HEK293 (cell line): ENCODE data around the gene DCDC1.

Source experiments
- CTCF ChIA-PET: fragments of 350-600 bp; formaldehyde crosslinking; extraction: SDS; loops from one replicate; lab custom pipeline; 2021; ENCODE audit warnings: antibody characterized with exemption; lab: Yijun Ruan, JAX
- POLR2A ChIA-PET: fragments of 300-600 bp; formaldehyde crosslinking; extraction: SDS; loops from one replicate; lab custom pipeline; 2020; ENCODE audit warnings: antibody characterized with exemption, inconsistent platforms; lab: Yijun Ruan, JAX
- H3K27ac ChIP-seq: fragments of 200-500 bp; sonication (Bioruptor generic); 2 replicates; pipeline ENCODE4 v1.5.1; 2014; ENCODE audit warnings: low read depth, low read length, control low read depth, inconsistent platforms; ENCODE audit errors: extremely low read depth
- H3K36me3 ChIP-seq, 2 experiments: fragments of 200-500 bp in 1 of 2; sonication (Bioruptor generic) in 1 of 2; 1 replicate in 1 of 2; 2 replicates in 1 of 2; pipeline ENCODE4 v1.5.1; 2014 to 2017; ENCODE audit warnings: inconsistent platforms in 2 of 2, low read length in 2 of 2; ENCODE audit not compliant: control insufficient read depth in 2 of 2, insufficient read depth in 1 of 2
- H3K4me1 ChIP-seq: fragments of 200-500 bp; sonication (Bioruptor generic); 2 replicates; pipeline ENCODE4 v1.5.1; 2014; ENCODE audit warnings: mild to moderate bottlenecking, low read length, inconsistent platforms; ENCODE audit not compliant: control insufficient read depth, insufficient read depth
- H3K4me3 ChIP-seq: 2 replicates; pipeline ENCODE4 v1.5.1; 2011; ENCODE audit warnings: low read depth, mild to moderate bottlenecking, control low read depth, low read length, moderate library complexity
- H3K9me3 ChIP-seq: fragments of 200-500 bp; sonication (Bioruptor generic); 2 replicates; pipeline ENCODE4 v1.5.1; 2014; ENCODE audit warnings: low read depth, low read length, inconsistent platforms; ENCODE audit not compliant: control insufficient read depth, insufficient read depth
- GLIS2 ChIP-seq: fragments of 450-650 bp; formaldehyde crosslinking; IDR thresholded peaks from 2 replicates; pipeline ENCODE4 v1.5.1; 2016; ENCODE audit warnings: missing biosample characterization, missing genetic modification characterization
- HOXD13 ChIP-seq: sonication (generic); formaldehyde crosslinking; IDR thresholded peaks from 2 replicates; pipeline ENCODE4 v1.8.0; 2022; ENCODE audit warnings: missing genetic modification reagents, borderline replicate concordance
- KLF8 ChIP-seq: fragments of 450-650 bp; formaldehyde crosslinking; IDR thresholded peaks from 2 replicates; pipeline ENCODE4 v1.5.1; 2016; ENCODE audit warnings: missing biosample characterization, missing genetic modification characterization
- REPIN1 ChIP-seq: fragments of 450-650 bp; formaldehyde crosslinking; IDR thresholded peaks from 2 replicates; pipeline ENCODE4 v1.5.1; 2017; ENCODE audit warnings: missing biosample characterization, missing genetic modification characterization, low read depth
- SALL2 ChIP-seq: fragments of 450-650 bp; formaldehyde crosslinking; IDR thresholded peaks from 2 replicates; pipeline ENCODE4 v1.5.0; 2017; ENCODE audit warnings: missing biosample characterization, mild to moderate bottlenecking, missing genetic modification characterization, borderline replicate concordance
- SCRT1 ChIP-seq: fragments of 450-650 bp; formaldehyde crosslinking; IDR thresholded peaks from 2 replicates; pipeline ENCODE4 v1.5.1; 2016; ENCODE audit warnings: missing biosample characterization, missing genetic modification characterization, borderline replicate concordance
- ZBTB20 ChIP-seq: fragments of 450-650 bp; formaldehyde crosslinking; IDR thresholded peaks from 2 replicates; pipeline ENCODE4 v1.5.1; 2016; ENCODE audit warnings: missing biosample characterization, missing genetic modification characterization
- ZEB2 ChIP-seq: fragments of 450-650 bp; formaldehyde crosslinking; IDR thresholded peaks from 2 replicates; pipeline ENCODE4 v1.5.1; 2016; ENCODE audit warnings: missing biosample characterization, missing genetic modification characterization
- ZNF121 ChIP-seq: fragments of 450-650 bp; formaldehyde crosslinking; IDR thresholded peaks from 2 replicates; pipeline ENCODE4 v1.5.1; 2016; ENCODE audit warnings: missing biosample characterization, missing genetic modification characterization
- ZNF16 ChIP-seq: fragments of 450-650 bp; formaldehyde crosslinking; IDR thresholded peaks from 2 replicates; pipeline ENCODE4 v1.5.1; 2016; ENCODE audit warnings: low read depth, missing biosample characterization, missing genetic modification characterization
- ZNF266 ChIP-seq: fragments of 450-650 bp; formaldehyde crosslinking; IDR thresholded peaks from 2 replicates; pipeline ENCODE4 v1.5.1; 2016; ENCODE audit warnings: missing biosample characterization, missing genetic modification characterization, low read depth
- ZNF335 ChIP-seq: fragments of 450-650 bp; formaldehyde crosslinking; conservative IDR thresholded peaks from 2 replicates; pipeline ENCODE4 v1.5.1; 2016; ENCODE audit warnings: missing biosample characterization, missing genetic modification characterization
- ZNF416 ChIP-seq: fragments of 450-650 bp; formaldehyde crosslinking; IDR thresholded peaks from 2 replicates; pipeline ENCODE4 v1.5.1; 2016; ENCODE audit warnings: missing biosample characterization, missing genetic modification characterization
- ZNF530 ChIP-seq: fragments of 450-650 bp; formaldehyde crosslinking; IDR thresholded peaks from 2 replicates; pipeline ENCODE4 v1.5.1; 2016; ENCODE audit warnings: low read depth, missing biosample characterization, missing genetic modification characterization
- ZNF544 ChIP-seq: fragments of 450-650 bp; formaldehyde crosslinking; IDR thresholded peaks from 2 replicates; pipeline ENCODE4 v1.5.0; 2017; ENCODE audit warnings: missing biosample characterization, missing genetic modification characterization
- ZNF701 ChIP-seq: fragments of 450-650 bp; formaldehyde crosslinking; IDR thresholded peaks from 2 replicates; pipeline ENCODE4 v1.5.1; 2016; ENCODE audit warnings: missing biosample characterization, missing genetic modification characterization
- ZNF76 ChIP-seq: fragments of 450-650 bp; formaldehyde crosslinking; IDR thresholded peaks from 2 replicates; pipeline ENCODE4; 2016; ENCODE audit warnings: low read depth, missing biosample characterization, missing genetic modification characterization, borderline replicate concordance
- ZNF768 ChIP-seq: fragments of 450-650 bp; formaldehyde crosslinking; IDR thresholded peaks from 2 replicates; pipeline ENCODE4 v1.5.1; 2018; ENCODE audit warnings: missing biosample characterization, mild to moderate bottlenecking, missing genetic modification characterization
- ZNF843 ChIP-seq: fragments of 450-650 bp; formaldehyde crosslinking; IDR thresholded peaks from 2 replicates; pipeline ENCODE4 v1.5.1; 2016; ENCODE audit warnings: missing biosample characterization, missing genetic modification characterization
- ZSCAN16 ChIP-seq: fragments of 450-650 bp; formaldehyde crosslinking; IDR thresholded peaks from 2 replicates; pipeline ENCODE4 v1.5.1; 2016; ENCODE audit warnings: missing biosample characterization, missing genetic modification characterization
- ZXDB ChIP-seq: fragments of 450-650 bp; formaldehyde crosslinking; IDR thresholded peaks from 2 replicates; pipeline ENCODE4 v1.5.1; 2016; ENCODE audit warnings: missing biosample characterization, missing genetic modification characterization
- TF ChIP-seq, protein P1 (sequence below): fragments of 450-650 bp; formaldehyde crosslinking; IDR thresholded peaks from 2 replicates; pipeline ENCODE4 v1.5.1; 2016; ENCODE audit warnings: missing biosample characterization, missing genetic modification characterization
- TF ChIP-seq, protein P2 (sequence below): fragments of 450-650 bp; formaldehyde crosslinking; conservative IDR thresholded peaks from 2 replicates; pipeline ENCODE4 v1.5.1; 2016; ENCODE audit warnings: low read depth, missing biosample characterization, missing genetic modification characterization
- TF ChIP-seq, protein P3 (sequence below): fragments of 450-650 bp; formaldehyde crosslinking; IDR thresholded peaks from 2 replicates; pipeline ENCODE4 v1.5.1; 2016; ENCODE audit warnings: missing biosample characterization, missing genetic modification characterization
- TF ChIP-seq, protein P4 (sequence below): fragments of 450-650 bp; formaldehyde crosslinking; IDR thresholded peaks from 2 replicates; pipeline ENCODE4 v1.5.1; 2016; ENCODE audit warnings: missing biosample characterization, missing genetic modification characterization

The DCDC1 gene

DNA sequence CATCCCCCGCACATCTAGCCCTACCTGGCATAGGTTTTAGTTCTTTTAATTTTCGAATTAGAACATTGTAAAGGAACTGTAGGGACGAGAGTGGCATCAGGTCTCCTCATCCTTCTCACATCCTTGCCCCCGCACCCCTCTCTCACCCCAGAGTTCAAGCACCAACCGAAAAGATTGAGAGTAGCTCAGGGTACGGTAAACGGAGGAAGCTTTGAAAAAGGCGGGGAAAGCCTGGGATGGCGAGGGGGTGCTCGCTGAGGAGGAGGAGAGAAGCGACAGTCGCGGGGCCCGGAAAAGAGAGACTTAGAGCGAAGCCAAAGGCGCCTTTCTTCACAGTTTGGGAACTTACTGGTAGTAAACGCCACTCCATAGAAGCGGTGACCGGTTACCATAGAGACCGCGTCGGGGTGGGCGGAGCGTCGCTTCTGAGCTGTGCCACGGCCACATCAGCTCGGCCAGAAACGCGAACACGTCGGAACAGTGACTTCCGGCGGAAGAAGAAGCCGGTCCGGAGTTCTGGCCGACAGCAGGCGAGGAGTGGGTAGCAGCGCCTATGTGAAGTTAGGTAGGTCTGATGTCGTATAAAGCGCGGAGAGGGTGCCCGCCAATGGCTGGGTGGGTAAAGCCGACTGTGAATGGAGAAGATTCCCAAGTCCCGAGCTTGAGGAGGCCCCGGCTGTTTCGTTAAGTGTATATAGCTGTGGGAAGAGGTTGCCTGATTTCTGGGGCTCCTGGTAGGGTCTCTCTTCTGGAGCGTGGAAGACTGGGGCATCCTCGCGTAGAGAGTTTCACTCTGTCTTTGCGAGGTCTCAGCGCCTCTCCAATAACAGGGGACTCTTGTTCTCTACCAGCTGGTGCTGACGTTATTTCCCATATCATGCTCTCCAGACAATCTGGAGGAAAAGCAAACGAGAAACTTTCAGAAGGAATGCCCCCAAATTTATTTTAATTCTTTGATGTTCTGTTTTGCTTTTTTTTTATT is at the start of gene DCDC1, which contains the start of gene DNAJC24:
Gene DCDC1 (minus strand): TSS at position 392 of the 982 bp plus-strand sequence. CDS start 41,459 bp downstream, outside the sequence.
Gene DNAJC24 (plus strand): TSS at position 513 of the 982 bp plus-strand sequence. CDS start 889 bp downstream, outside the sequence.
- Histone ChIP-seq H3K4me1 (no peaks in the 10 kb centered on the region; the same call in 1 of the 2 replicates), H3K36me3 (no peaks in the 10 kb centered on the region; a peak in 1 of 3 replicates), H3K27ac (peak within 1 kb of the TSS; percentile 78), H3K9me3 (no peaks in the 10 kb centered on the region), H3K4me3 (peak within 1 kb of the TSS; percentile 97)
- POLR2A ChIA-PET: interaction anchor here (1.1 to 1.5 kb wide), 3 partner anchors 9 to 29 kb away, joined by 3 to 4 read pairs (median 4); no protein-coding TSS in a partner anchor
- CTCF ChIA-PET: interaction anchor here (1.0 to 1.6 kb wide), 2 partner anchors 633 to 638 kb away, joined by 3 to 4 read pairs; no protein-coding TSS in a partner anchor
- TF ChIP-seq, protein P1, sequence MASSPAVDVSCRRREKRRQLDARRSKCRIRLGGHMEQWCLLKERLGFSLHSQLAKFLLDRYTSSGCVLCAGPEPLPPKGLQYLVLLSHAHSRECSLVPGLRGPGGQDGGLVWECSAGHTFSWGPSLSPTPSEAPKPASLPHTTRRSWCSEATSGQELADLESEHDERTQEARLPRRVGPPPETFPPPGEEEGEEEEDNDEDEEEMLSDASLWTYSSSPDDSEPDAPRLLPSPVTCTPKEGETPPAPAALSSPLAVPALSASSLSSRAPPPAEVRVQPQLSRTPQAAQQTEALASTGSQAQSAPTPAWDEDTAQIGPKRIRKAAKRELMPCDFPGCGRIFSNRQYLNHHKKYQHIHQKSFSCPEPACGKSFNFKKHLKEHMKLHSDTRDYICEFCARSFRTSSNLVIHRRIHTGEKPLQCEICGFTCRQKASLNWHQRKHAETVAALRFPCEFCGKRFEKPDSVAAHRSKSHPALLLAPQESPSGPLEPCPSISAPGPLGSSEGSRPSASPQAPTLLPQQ (tag by site-specific recombination): peak; percentile 56; the same call in 1 of the 2 replicates
- TF ChIP-seq HOXD13: no peak
- peak; percentile 42; the same call in 1 of the 2 replicates for TF ChIP-seq ZBTB20 (tag by site-specific recombination)
- TF ChIP-seq ZSCAN16: no peak
- no peak for TF ChIP-seq ZNF416 (tag by site-specific recombination)
- no peak for TF ChIP-seq GLIS2 (tag by site-specific recombination)
- no peak for TF ChIP-seq ZNF16
- TF ChIP-seq ZXDB (tag by site-specific recombination): peak; percentile 64; the same call in 1 of the 2 replicates
- peak; percentile 41; the same call in 1 of the 2 replicates for TF ChIP-seq KLF8 (tag by site-specific recombination)
- TF ChIP-seq SCRT1 (tag by site-specific recombination): no peak
- TF ChIP-seq, protein P2, sequence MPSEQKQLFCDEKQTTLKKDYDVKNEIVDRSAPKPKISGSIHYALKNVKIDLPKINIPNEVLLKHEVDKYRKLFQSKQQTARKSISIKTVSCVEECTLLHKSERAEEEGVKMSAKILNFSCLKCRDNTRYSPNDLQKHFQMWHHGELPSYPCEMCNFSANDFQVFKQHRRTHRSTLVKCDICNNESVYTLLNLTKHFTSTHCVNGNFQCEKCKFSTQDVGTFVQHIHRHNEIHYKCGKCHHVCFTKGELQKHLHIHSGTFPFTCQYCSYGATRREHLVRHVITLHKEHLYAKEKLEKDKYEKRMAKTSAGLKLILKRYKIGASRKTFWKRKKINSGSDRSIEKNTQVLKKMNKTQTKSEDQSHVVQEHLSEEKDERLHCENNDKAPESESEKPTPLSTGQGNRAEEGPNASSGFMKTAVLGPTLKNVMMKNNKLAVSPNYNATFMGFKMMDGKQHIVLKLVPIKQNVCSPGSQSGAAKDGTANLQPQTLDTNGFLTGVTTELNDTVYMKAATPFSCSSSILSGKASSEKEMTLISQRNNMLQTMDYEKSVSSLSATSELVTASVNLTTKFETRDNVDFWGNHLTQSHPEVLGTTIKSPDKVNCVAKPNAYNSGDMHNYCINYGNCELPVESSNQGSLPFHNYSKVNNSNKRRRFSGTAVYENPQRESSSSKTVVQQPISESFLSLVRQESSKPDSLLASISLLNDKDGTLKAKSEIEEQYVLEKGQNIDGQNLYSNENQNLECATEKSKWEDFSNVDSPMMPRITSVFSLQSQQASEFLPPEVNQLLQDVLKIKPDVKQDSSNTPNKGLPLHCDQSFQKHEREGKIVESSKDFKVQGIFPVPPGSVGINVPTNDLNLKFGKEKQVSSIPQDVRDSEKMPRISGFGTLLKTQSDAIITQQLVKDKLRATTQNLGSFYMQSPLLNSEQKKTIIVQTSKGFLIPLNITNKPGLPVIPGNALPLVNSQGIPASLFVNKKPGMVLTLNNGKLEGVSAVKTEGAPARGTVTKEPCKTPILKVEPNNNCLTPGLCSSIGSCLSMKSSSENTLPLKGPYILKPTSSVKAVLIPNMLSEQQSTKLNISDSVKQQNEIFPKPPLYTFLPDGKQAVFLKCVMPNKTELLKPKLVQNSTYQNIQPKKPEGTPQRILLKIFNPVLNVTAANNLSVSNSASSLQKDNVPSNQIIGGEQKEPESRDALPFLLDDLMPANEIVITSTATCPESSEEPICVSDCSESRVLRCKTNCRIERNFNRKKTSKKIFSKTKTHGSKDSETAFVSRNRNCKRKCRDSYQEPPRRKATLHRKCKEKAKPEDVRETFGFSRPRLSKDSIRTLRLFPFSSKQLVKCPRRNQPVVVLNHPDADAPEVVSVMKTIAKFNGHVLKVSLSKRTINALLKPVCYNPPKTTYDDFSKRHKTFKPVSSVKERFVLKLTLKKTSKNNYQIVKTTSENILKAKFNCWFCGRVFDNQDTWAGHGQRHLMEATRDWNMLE (tag by site-specific recombination): peak; percentile 61; the same call in 1 of the 2 replicates
- TF ChIP-seq, protein P3, sequence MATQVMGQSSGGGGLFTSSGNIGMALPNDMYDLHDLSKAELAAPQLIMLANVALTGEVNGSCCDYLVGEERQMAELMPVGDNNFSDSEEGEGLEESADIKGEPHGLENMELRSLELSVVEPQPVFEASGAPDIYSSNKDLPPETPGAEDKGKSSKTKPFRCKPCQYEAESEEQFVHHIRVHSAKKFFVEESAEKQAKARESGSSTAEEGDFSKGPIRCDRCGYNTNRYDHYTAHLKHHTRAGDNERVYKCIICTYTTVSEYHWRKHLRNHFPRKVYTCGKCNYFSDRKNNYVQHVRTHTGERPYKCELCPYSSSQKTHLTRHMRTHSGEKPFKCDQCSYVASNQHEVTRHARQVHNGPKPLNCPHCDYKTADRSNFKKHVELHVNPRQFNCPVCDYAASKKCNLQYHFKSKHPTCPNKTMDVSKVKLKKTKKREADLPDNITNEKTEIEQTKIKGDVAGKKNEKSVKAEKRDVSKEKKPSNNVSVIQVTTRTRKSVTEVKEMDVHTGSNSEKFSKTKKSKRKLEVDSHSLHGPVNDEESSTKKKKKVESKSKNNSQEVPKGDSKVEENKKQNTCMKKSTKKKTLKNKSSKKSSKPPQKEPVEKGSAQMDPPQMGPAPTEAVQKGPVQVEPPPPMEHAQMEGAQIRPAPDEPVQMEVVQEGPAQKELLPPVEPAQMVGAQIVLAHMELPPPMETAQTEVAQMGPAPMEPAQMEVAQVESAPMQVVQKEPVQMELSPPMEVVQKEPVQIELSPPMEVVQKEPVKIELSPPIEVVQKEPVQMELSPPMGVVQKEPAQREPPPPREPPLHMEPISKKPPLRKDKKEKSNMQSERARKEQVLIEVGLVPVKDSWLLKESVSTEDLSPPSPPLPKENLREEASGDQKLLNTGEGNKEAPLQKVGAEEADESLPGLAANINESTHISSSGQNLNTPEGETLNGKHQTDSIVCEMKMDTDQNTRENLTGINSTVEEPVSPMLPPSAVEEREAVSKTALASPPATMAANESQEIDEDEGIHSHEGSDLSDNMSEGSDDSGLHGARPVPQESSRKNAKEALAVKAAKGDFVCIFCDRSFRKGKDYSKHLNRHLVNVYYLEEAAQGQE (tag by site-specific recombination): 0 out of 2 replicates have a peak, but pooled peaks have one; percentile 13
- TF ChIP-seq ZNF76: no peak; the same call in 1 of the 2 replicates
- TF ChIP-seq ZNF335 (tag by site-specific recombination): peak; percentile 61
- TF ChIP-seq ZNF701 (tag by site-specific recombination): no peak
- no peak for TF ChIP-seq ZNF121 (tag by site-specific recombination)
- no peak for TF ChIP-seq ZNF544 (tag by site-specific recombination)
- no peak for TF ChIP-seq ZNF768 (tag by site-specific recombination)
- no peak for TF ChIP-seq ZNF530
- no peak for TF ChIP-seq ZNF843 (tag by site-specific recombination)
- no peak for TF ChIP-seq REPIN1 (tag by site-specific recombination)
- no peak for TF ChIP-seq ZNF266 (tag by site-specific recombination)
- TF ChIP-seq ZEB2: no peak
- TF ChIP-seq, protein P4, sequence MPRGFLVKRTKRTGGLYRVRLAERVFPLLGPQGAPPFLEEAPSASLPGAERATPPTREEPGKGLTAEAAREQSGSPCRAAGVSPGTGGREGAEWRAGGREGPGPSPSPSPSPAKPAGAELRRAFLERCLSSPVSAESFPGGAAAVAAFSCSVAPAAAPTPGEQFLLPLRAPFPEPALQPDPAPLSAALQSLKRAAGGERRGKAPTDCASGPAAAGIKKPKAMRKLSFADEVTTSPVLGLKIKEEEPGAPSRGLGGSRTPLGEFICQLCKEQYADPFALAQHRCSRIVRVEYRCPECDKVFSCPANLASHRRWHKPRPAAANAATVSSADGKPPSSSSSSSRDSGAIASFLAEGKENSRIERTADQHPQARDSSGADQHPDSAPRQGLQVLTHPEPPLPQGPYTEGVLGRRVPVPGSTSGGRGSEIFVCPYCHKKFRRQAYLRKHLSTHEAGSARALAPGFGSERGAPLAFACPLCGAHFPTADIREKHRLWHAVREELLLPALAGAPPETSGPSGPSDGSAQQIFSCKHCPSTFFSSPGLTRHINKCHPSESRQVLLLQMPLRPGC (tag by site-specific recombination): no peak
- no peak for TF ChIP-seq SALL2
